NCI-H748 (cell line): ENCODE data around the gene PLD1.
"Not testable (repeated sequence)": the region's sequence is repeated elsewhere in the genome, so short reads cannot be mapped to it uniquely, and the experiment has no call there.

ENCODE experiments used
- DNase-seq: peaks from one replicate; lab custom pipeline; 2025; ENCODE audit not compliant: unreplicated experiment; lab: John Stamatoyannopoulos, UW

PLD1 gene

GRCh38 chr3:171703144-171703543, 107.1 kb downstream of the PLD1 start:
- no peak for DNase-seq

GRCh38 chr3:171700653-171701052, 109.6 kb downstream of the PLD1 start:
- no peak for DNase-seq

GRCh38 chr3:171700157-171700556, 110.1 kb downstream of the PLD1 start:
- DNase-seq, result no peak

GRCh38 chr3:171699601-171700000, 110.7 kb downstream of the PLD1 start:
- DNase-seq, result no peak

- DNase-seq, result no peak
Measured at GRCh38 chr3:171696805-171697204, 113.5 kb downstream of the PLD1 start.

GRCh38 chr3:171695426-171695825, 114.9 kb downstream of the PLD1 start:
- no peak for DNase-seq

- DNase-seq, result no peak
Measured at GRCh38 chr3:171694888-171695287, 115.4 kb downstream of the PLD1 start.

- not testable (repeated sequence) for DNase-seq
Measured at GRCh38 chr3:171692551-171692950, 117.7 kb downstream of the PLD1 start.

- no peak for DNase-seq
Measured at GRCh38 chr3:171691485-171691884, 118.8 kb downstream of the PLD1 start.

- no peak for DNase-seq
Measured at GRCh38 chr3:171690281-171690680, 120.0 kb downstream of the PLD1 start.

GRCh38 chr3:171688593-171688992, 121.7 kb downstream of the PLD1 start:
- DNase-seq, result no peak

GRCh38 chr3:171688002-171688401, 122.3 kb downstream of the PLD1 start:
- no peak for DNase-seq

- DNase-seq, result no peak
Measured at GRCh38 chr3:171687581-171687980, 122.7 kb downstream of the PLD1 start.

GRCh38 chr3:171687064-171687463, 123.2 kb downstream of the PLD1 start:
- no peak for DNase-seq

- DNase-seq, result no peak
Measured at GRCh38 chr3:171685116-171685895, 125.0 kb downstream of the PLD1 start.

- DNase-seq, result no peak
Measured at GRCh38 chr3:171684221-171684620, 126.1 kb downstream of the PLD1 start.

GRCh38 chr3:171682743-171683142, 127.5 kb downstream of the PLD1 start:
- DNase-seq, result no peak

- DNase-seq, result no peak
Measured at GRCh38 chr3:171680726-171681411, 129.4 kb downstream of the PLD1 start.

- DNase-seq, result peak; percentile 61
Measured at GRCh38 chr3:171678971-171679492, 131.3 kb downstream of the PLD1 start.

GRCh38 chr3:171677706-171678105, 132.6 kb downstream of the PLD1 start:
- no peak for DNase-seq

GRCh38 chr3:171676601-171677175, 133.6 kb downstream of the PLD1 start:
- DNase-seq, result no peak

- DNase-seq, result no peak
Measured at GRCh38 chr3:171673951-171674350, 136.3 kb downstream of the PLD1 start.
